HG03439 (cell line): ENCODE measurements around the gene SLC9A8.
"Not testable (repeated sequence)": the region's sequence is repeated elsewhere in the genome, so short reads cannot be mapped to it uniquely, and the experiment has no call there.

Source experiments
- ATAC-seq: cut with Tn5 transposase; IDR thresholded peaks from one replicate; pipeline ENCODE4 v1.9.1; 2021; ENCODE audit warnings: mild to moderate bottlenecking, moderate library complexity; ENCODE audit not compliant: unreplicated experiment

Gene SLC9A8

DNA sequence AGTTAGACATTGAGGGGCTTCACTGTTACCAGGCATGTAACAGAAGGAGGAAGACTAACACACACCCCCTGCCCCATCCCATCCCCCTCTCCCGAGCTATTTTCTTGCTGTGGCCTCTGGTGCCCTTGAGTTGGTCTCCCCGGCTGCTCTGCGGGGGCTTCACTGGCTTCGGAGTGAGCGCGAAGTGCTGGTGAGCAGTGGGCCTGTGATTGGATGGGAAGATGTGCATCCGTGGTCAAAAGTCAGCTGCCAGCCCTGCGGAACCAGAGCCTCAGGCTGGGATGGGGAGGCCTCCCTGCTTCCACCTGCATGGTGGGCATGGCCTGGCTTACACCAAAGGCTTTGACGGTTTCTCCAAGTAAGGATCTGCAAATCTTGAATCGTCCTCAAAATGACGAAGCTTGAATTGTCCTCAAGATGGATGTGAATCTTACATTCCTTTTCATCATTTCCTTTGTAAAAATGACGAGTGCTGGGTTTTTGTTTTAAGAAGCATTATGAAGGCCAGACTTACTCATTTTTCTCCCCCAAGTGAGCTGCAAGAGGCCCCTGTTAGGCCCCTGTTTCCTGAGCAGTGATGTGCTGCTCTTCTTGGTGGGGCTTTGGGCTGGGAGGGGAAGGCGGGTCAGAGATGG is 79.0 kb downstream of the SLC9A8 start:
- ATAC-seq, result no peak

DNA sequence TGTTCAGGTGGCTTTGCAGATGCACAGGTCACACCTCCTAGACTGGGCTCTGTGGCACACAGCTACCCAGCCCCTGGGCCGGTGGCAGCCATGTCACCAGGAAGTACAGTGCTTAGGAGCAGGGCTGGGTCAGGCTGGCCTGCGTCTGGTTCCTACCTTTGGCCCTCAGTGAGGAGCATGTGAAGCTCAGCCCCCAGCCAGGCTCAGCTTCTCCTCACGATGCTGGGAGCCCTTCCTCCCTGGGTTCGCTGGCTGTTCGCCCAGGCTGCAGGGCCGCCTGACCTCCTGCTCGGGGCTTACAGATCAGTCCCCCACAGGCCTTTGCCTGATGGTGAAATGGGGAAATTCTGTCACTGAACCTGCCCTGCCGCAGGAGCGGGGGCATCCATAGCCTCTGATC is 79.6 kb downstream of the SLC9A8 start:
- ATAC-seq, result no peak

DNA sequence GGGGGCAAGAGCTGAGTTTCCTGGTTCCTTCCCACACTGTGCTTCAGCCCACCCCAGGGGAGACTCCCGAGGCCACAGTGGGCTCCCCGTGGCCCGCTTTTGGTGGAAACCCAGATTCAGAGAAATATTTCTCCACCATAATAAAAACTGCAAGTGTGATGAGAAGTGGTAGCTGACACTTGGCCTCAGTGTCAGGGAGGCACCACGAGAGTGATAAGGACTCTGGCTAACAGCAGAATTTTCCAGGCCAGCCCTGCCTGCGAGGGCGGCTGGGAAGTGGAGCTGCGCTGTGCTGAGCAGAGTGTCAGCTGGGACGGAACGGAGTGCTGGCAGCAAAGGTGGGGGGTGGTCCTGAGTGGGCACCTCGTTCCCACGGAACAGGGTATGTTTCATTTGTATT is 80.2 kb downstream of the SLC9A8 start:
- no peak for ATAC-seq

DNA sequence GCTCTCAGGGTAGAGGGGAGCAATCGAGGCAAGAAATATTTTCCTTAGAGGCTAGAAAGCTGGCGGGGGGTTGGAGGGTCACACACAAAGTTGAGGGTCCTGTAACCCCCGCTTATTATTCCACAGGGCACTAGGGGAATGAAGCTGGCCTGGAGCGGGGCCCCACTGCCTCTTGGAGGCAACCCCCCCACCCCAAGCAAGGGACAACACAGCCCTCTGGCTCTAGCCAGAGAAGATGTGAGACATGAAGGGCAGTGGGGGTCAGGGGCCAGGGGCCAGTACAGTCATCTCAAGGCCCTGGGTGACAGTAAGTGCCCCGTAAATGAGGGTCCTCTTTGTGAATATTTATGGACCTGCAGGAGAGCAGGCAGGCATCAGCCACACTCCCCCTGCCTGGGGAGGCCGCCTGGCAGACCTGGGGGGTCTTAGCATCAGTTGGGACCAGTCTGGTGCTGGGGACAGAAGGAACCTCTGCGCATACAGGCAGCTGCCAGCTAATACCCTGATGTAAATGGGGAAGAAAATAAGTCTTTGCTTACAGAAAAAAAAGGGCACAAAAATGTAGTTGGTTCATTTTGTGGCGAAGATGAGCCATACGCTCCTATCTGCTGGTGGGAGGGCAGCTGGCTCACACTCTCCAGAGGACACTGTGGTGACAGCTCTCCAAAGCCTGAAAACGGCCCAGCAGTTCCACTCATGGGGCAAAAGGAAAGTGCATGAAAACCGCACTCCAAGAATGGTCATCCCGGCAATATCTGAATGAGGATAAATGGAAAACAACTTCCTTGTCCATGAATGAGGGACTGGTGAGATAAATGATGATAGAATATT is 80.8 kb downstream of the SLC9A8 start:
- no peak for ATAC-seq

DNA sequence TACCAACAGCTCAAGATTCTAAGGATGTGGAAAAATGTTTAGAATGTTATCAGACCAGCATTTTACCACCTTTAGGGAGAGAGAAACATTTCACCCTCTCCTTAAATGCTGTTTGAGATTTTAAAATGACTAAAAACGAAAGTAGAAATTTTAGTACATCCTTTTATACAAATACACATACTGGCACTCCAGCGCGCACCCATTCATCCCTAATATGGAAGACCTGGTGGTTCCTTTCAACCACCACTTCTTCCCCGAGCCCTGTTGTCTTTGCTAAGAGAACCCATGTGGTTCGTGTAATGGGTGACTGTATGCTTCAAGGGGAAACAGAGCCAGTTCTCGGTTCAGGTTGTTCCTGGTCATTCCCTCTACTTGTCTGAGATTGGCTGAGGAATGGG is 81.4 kb downstream of the SLC9A8 start:
- no peak for ATAC-seq

DNA sequence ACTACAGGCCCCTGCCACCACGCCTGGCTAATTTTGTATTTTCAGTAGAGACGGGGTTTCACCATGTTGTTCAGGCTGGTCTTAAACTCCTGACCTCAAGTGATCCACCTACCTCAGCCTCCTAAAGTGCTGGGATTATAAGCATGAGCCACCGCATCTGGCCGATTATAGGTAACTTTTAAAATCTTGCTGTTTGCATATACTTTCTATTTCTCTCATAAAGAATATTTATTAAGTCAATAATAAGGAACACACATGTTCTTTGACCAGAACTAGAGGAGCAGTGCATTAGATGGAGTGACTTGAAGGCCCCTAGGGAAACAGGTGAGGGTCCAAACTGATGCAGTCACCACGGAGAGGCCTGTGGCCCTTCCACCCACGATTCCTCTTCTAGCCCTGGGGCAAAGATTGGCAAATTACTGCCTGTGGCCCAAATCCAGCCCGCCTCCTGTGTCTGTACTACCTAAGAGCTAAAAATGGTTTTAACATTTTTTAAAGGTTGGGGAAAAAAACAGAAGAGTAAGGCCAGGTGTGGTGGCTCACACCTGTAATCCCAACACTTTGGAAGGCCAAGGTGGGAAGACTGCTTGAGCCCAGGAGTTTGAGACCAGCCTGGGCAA is 83.0 kb downstream of the SLC9A8 start:
- ATAC-seq, result not testable (repeated sequence)

DNA sequence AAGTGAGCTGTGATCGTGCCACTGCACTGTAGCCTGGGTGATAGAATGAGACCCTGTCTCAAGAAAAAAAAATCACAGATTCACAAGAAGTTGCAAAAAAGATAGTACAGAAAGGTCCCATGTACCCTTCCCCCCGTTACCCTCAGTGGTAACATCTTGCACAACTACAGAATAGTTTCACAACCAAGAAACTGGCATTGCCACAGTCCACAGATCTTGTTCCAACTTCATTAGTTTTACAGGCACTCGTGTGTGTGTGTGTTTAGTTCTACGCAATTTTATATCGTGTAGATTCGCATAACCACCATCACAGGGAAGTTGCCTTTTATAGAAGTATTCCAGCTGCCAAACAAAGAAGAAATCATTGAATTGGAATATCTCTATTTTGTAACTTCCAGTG is 83.6 kb downstream of the SLC9A8 start:
- ATAC-seq, result no peak

DNA sequence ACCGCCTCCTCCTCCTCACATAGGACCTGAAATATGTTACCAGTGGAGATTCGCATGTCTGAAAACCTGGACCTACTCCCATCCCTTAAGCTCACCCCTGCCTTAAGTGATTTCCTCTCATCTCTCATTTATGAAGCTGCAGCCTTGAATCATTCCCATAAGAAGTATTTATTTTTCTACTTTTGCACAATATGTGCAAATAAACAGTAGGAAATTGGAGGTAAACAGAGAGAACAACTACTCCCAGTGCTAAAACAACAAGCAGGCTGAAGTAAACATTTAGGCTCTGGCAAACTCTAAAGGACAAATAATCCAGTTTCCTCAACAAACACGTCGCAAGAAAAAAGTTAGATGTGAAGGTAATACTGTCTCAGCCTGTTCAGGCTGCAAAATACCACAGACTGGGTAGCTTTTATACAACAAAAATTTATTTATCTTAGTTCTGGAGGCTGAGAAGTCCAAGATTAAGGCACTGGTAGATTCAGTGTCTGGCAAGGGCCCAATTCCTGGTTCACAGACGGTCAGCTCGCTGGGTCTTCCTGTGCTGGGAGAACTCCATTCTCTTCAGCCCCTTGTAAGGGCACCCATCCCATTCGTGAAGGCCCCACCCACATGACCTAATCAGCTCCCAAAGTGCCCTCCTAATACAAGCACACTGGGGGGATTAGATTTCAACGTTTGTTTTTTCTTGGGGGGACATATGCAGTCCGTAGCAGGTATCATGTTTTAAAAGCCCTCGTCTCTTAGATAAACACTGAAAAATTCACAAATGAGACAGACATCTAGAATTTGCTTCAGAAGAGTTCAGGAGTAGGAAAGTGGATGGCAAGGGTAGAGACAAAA is 87.1 kb downstream of the SLC9A8 start:
- no peak for ATAC-seq

DNA sequence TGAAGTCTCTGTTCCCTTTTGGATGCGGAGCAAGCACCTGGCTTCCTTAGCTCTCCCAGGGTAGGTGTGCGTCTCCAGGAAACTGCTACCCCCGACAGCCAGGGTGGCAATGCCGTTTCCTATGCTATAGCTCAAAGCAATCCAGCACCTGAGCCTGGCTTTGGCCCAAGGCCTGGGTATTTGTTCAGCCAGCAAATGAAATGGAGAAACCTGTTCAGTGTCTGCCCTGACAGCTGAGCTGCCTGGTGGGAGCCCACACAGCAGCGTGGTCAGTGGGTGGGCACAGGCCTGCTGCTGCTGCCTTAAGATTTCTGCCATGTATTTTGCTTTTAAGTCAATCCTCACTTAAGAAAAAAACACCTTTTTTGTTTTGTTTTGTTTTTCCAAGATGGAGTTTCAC is 89.0 kb downstream of the SLC9A8 start:
- ATAC-seq, result no peak

DNA sequence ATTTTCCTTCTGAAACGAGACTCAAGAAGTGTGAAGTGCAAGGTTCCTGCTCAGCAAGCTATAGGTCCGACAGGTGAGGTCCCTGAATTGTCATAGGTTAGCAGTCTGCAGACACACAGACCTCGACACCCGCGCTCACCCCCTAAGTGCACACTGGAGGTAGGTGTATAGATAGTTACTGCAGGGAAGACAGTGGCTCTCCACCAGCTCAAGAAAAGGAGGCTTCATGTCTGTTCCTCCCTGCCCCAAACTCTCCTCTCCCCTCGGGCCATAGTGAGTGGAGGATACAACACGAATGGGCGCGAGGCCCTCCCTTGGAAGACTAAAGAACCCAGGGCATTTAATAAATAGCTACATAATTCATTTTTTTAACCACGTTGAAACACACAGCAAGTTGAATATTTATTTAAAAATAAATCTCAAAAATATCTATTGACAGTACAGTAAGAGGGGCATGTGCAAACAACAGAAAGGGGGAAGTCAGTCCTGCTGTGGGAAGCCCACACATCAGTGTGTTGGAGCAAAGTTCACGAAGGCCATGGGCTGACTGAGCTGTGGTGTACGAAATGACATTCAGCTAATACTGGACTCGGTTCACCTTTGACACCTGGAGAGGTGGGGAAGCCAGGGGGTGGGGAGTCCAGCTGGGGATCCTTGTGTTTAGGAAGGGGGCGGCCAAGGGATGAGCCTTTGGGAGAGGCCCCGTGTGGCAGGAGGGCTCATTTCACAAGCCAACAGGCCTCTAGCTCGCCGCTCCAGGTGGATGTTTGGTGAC is 92.0 kb downstream of the SLC9A8 start:
- no peak for ATAC-seq

DNA sequence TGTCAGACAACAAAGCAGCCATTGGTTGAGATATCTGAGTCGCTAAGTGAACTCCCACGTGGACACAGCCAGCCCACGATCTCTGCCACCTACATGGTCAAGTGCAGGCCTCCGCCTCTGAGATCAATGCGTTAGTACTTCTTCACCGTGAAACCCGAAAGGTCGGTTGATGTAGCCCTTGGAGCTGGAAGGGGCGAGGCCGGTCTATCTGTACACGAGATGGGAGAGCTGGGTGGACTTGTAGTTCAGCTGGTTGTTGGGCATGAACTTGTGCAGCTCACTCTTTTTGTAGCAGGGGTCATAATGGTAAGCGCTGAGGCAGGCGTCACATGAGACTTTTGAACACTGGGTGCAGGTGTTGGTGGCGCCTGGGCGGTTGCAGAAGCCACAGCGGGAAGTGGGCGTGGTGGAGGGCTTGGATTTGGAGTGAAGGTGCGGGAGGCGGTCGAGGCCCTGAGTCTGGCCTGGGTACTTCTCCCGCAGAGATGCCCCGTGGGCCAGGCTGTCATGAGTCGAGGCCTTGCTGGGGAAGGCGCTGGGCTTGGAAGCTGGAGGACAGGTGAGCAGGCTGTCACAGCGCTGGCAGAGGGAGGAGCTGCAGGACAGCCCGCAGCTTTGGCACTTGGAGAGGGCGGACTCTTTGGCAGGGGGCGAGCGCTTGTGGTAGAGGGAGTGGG is 92.9 kb downstream of the SLC9A8 start:
- no peak for ATAC-seq

DNA sequence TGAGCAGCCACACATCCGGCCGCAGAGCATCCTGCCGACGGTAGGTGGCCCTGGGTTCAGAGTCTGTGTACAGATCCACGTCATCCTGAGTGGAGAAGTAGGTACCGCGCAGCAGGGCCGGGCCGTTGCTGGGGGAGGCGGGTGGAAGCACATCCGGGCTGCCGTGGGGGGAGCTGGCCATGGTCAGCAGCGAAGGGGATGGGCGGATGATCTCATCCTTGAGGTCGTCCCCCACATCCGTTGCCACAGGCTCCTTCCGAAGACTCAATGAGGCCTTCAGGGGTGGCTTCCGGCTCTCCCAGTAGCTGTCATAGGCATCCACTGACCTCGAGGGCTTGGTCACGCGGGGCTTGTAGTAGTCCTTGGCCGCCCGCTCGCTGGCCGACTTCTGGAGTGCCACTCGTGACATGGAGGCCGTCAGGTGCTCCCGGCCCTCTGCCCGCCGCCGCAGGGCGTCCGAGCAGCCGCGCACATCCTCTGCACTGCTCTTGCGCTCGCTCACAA is 93.5 kb downstream of the SLC9A8 start:
- ATAC-seq, result no peak

DNA sequence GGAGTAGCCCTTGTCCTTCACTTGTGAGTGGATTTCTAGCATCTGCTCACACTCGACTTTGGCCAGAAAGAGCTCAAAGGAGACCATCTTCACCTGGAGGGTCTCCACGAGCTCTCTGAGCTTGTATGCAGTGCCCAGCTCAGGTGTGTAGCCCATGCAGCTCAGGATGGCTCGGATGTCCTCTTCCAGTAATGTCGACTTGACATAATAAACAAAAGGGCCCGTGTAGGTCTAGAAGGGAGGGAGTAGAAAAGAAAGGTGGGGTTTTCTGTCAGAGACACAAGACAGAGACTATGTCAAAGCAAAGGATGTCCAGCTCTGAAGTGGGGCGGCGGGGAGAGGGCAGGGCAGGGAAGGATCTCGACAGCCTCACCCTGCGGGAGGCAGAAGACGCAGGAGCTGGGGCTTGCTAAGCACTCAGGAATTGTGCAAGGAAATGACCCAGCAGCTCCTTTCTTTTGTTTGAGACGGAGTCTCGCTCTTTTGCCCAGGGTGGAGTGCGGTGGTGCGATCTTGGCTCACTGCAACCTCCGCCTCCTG is 94.1 kb downstream of the SLC9A8 start:
- no peak for ATAC-seq

DNA sequence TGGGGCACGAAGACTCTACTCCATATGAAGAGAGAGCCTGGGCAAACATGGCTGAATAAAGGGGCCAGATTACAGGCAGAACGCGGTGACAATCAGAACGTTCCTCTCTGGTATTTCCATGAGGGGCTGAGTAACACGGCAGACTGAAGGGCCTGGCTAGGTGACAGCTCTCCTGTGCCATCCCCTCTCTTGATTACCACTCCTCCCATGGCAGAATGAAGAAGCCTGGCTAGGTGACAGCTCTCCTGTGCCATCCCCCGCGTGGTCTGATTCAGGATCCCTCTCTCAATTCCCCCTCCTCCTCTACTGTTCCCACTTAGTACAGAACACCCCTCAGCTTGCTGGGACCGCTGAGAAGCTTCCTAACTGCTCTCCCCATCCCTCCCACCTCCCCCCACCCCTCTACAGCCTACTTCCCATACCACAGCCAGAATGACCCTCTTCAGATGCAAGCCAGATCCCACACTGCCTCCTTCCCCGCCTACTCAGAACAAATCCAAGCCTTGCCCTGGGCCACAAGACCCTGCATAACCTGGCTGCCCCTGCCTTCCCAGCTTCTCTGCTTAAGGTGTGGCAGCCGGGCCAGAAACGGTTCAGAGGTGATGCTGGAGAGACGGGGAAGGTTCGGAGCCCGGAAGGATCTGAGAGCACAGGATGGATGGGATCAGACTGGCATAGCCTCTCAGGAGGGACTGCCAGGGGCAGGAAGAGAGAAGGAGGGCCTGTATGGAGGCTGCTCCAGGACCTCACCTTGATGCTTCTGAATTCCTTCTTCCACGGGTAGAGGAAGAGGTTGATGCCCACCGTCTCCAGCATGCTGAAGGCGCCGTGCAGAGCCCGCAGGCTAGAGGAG is 95.0 kb downstream of the SLC9A8 start:
- no peak for ATAC-seq

DNA sequence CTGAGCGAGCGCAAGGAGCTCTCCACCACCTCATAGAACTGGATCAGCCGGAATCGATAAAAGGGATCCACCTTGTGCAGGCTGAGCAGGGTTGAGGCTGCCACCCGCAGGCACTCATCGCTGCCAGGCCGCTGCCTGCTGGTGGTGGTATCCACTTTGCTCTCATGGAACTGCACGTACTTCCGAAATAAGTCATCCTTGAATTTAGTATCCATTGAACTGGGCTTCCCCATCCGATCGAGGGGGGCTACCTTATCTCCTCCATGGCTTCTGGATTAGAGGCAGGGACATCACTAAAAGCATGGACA is 95.6 kb downstream of the SLC9A8 start:
- no peak for ATAC-seq

DNA sequence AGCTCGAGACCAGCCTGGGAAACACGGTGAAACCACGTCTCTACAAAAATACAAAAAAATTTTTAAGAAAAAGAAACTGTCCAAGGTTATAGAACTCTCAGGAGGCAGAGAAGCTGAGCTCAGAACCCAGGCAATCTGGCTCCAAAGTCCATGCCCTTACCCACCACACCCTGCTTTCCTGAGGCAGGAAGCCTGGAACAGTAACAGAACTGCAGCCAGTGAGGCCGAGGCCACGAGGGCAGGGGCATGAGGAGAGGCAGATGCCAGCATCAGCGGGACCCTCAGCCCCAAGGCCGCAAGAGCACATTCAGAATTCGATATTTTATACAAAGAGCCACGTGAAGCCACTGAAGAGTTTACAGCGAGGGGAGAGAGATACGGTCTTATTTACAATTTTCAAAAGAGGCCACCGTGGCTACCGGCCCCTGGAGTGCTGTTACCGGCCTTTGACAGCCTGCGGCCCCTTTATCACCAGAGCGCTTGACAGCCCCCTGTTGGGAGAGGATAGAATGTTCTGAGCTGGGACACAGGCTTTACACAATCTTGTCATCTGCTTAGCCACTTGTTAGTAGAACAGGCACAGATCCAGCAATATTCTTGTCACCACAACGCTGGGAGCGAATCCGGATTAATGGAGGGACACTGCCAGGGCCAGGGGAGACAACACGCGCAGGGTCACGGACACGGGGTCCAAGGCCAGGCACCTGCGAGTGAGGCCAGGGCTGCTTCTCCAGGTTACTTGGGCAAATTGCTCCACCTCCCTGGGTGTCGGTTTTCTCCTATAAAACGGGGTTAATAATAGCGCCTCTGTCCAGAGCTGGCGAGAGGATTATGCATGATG is 97.1 kb downstream of the SLC9A8 start:
- ATAC-seq, result no peak

DNA sequence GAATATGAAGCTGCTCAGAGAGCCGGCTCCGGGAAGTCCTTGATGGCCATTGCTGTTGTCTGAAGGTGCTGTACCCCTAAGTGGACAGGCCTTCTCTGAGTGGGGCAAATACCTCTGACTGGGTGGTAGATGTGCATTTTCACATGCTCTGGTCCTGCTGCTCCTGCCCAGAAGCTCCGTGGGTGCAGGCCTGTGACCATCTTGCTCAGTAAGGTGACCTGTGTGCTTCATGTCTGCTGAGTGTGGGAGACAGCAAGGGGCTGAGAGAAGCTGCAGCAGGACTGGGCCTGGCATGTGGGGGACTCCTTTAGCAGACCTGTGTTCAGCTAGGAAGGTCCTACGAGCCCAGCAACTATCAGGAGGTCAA is 97.7 kb downstream of the SLC9A8 start:
- no peak for ATAC-seq
